Measurements from ENCODE around the gene TULP4.

DNA sequence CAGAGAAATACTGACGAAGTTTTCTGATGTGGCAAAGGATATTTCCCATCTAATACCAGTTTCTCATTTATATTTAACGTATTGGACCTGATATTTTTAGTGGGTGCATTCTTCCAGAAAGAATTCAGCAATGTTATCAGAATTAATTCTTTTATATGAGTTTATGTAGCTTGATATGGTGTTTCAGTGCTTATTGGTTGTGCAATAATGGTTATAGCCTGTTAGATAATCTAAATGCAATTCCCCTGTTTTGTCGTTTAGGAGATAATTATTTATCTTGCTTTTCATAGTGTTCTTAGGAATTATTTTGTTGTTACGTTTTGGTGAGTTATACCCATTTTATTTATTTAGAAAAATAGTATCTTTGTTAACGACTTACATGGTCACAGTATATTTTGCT is 196.2 kb downstream of the TULP4 start:
- TF ChIP-seq, protein P1, sequence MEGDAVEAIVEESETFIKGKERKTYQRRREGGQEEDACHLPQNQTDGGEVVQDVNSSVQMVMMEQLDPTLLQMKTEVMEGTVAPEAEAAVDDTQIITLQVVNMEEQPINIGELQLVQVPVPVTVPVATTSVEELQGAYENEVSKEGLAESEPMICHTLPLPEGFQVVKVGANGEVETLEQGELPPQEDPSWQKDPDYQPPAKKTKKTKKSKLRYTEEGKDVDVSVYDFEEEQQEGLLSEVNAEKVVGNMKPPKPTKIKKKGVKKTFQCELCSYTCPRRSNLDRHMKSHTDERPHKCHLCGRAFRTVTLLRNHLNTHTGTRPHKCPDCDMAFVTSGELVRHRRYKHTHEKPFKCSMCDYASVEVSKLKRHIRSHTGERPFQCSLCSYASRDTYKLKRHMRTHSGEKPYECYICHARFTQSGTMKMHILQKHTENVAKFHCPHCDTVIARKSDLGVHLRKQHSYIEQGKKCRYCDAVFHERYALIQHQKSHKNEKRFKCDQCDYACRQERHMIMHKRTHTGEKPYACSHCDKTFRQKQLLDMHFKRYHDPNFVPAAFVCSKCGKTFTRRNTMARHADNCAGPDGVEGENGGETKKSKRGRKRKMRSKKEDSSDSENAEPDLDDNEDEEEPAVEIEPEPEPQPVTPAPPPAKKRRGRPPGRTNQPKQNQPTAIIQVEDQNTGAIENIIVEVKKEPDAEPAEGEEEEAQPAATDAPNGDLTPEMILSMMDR (IDR thresholded peaks at IDR 0.05 in 8 of 11, conservative IDR thresholded peaks at IDR 0.05 in 3 of 11): no peak
- no peak for TF ChIP-seq POLR2AphosphoS5 (IDR thresholded peaks at IDR 0.05)
- no peak for TF ChIP-seq POLR2A (IDR thresholded peaks at IDR 0.05)
